Neural cell (in vitro differentiated cells): ENCODE results near the gene RGS4.

ENCODE experiments used
- EP300 ChIP-seq: fragments of 450-650 bp; conservative IDR thresholded peaks from 2 replicates; pipeline ENCODE4 v1.6.1; 2014; ENCODE audit warnings: antibody characterized with exemption, mild to moderate bottlenecking, moderate library complexity; ENCODE audit not compliant: poor library complexity, severe bottlenecking
- TF ChIP-seq, protein P1 (sequence below): fragments of 450-650 bp; IDR thresholded peaks from 2 replicates; pipeline ENCODE4 v1.5.1; 2014; ENCODE audit warnings: antibody characterized with exemption, mild to moderate bottlenecking, moderate library complexity; ENCODE audit not compliant: poor library complexity, severe bottlenecking

DNA sequence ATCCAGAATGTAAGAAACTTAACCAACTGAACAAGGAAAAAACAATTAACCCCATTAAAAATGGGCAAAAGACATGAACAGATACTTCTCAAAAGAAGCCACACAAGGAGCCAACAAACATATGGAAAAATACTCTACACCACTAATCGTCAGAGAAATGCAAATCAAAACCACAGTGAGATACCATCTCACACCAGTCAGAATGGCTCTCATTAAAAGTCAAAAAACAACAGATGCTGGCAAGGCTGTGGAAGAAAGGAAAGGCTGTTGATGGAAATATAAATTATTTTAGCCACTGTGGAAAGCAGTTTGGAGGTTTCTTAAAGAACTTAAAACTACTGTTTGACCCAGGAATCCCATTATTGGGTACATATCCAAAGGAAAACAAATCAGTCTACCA lies 51.2 kb downstream of the RGS4 start:
- TF ChIP-seq, protein P1, sequence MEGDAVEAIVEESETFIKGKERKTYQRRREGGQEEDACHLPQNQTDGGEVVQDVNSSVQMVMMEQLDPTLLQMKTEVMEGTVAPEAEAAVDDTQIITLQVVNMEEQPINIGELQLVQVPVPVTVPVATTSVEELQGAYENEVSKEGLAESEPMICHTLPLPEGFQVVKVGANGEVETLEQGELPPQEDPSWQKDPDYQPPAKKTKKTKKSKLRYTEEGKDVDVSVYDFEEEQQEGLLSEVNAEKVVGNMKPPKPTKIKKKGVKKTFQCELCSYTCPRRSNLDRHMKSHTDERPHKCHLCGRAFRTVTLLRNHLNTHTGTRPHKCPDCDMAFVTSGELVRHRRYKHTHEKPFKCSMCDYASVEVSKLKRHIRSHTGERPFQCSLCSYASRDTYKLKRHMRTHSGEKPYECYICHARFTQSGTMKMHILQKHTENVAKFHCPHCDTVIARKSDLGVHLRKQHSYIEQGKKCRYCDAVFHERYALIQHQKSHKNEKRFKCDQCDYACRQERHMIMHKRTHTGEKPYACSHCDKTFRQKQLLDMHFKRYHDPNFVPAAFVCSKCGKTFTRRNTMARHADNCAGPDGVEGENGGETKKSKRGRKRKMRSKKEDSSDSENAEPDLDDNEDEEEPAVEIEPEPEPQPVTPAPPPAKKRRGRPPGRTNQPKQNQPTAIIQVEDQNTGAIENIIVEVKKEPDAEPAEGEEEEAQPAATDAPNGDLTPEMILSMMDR, result no peak
- TF ChIP-seq EP300, result no peak
